ENCODE results near the gene MYMK. TPM values are rescaled to one million over a fixed set of nuclear protein-coding genes. Genes with fewer than 3 reads are reported as not detected.

MYMK gene
- polyA plus RNA-seq, 1 experiment: not detected

GRCh38 chr9:133505186-133505830, 19.5 kb downstream of the MYMK start:
- ChIA-PET CTCF (interaction anchor here (1.2 to 2.1 kb wide), 3 partner anchors 18 to 319 kb away, joined by 4 to 5 read pairs (median 5); no protein-coding TSS in a partner anchor), POLR2A (no interaction called here)
- no peak for TF ChIP-seq CTCF (IDR thresholded peaks at IDR 0.05; ENCODE audit: insufficient read depth, low read depth, low read length)
- DNase-seq (ENCODE audit: low read depth): no peak
- Histone ChIP-seq H3K4me3 (ENCODE audit: low read depth, low read length) (no peak overlapping the region), H3K36me3 (ENCODE audit: control insufficient read depth, insufficient read depth, low read length) (no peaks in the 10 kb centered on the region), H3K27me3 (ENCODE audit: control insufficient read depth, insufficient read depth, low read length) (peaks cover 2% of the 10 kb centered on the region; the same call in 1 of the 2 replicates)

GRCh38 chr9:133502112-133502511, 22.6 kb downstream of the MYMK start:
- H3K27me3 ChIP-seq (ENCODE audit: control insufficient read depth, insufficient read depth, low read length): peaks cover 18% of the 10 kb centered on the region
- no peaks in the 10 kb centered on the region for H3K36me3 ChIP-seq (ENCODE audit: control insufficient read depth, insufficient read depth, low read length)
- DNase-seq (ENCODE audit: low read depth): no peak
- ChIA-PET CTCF (no interaction called here), POLR2A (no interaction called here)
- no peak overlapping the region for H3K4me3 ChIP-seq (ENCODE audit: low read depth, low read length)
- TF ChIP-seq CTCF (IDR thresholded peaks at IDR 0.05; ENCODE audit: insufficient read depth, low read depth, low read length): no peak

- no peak for TF ChIP-seq CTCF (IDR thresholded peaks at IDR 0.05; ENCODE audit: insufficient read depth, low read depth, low read length)
- no peak for DNase-seq (ENCODE audit: low read depth)
- Histone ChIP-seq H3K27me3 (ENCODE audit: control insufficient read depth, insufficient read depth, low read length) (peaks cover 20% of the 10 kb centered on the region), H3K36me3 (ENCODE audit: control insufficient read depth, insufficient read depth, low read length) (no peaks in the 10 kb centered on the region), H3K4me3 (ENCODE audit: low read depth, low read length) (no peak overlapping the region)
- ChIA-PET POLR2A (no interaction called here), CTCF (interaction anchor here (1.0 kb wide), 2 partner anchors 10 to 13 kb away, joined by 3 to 4 read pairs; no protein-coding TSS in a partner anchor)
Observed at GRCh38 chr9:133499892-133500270, 24.9 kb downstream of the MYMK start.

GRCh38 chr9:133499132-133499891, 25.4 kb downstream of the MYMK start:
- CTCF ChIA-PET: interaction anchor here (0.7 to 1.2 kb wide), 5 partner anchors 10 to 313 kb away, joined by 3 to 6 read pairs (median 3); no protein-coding TSS in a partner anchor
- H3K36me3 ChIP-seq (ENCODE audit: control insufficient read depth, insufficient read depth, low read length): no peaks in the 10 kb centered on the region
- POLR2A ChIA-PET: no interaction called here
- no peak for TF ChIP-seq CTCF (IDR thresholded peaks at IDR 0.05; ENCODE audit: insufficient read depth, low read depth, low read length)
- peaks cover 20% of the 10 kb centered on the region for H3K27me3 ChIP-seq (ENCODE audit: control insufficient read depth, insufficient read depth, low read length)
- DNase-seq (ENCODE audit: low read depth): no peak
- no peak overlapping the region for H3K4me3 ChIP-seq (ENCODE audit: low read depth, low read length)
